SH-SY5Y (cell line): Measurements from ENCODE around the gene MORN4.

ENCODE experiments used
- GATA2 ChIP-seq: IDR thresholded peaks from 2 replicates; pipeline ENCODE4 v1.6.1; 2011; ENCODE audit warnings: mild to moderate bottlenecking, low read depth, low read length
- GATA3 ChIP-seq: IDR thresholded peaks from 2 replicates; pipeline ENCODE4 v1.6.1; 2011; ENCODE audit warnings: low read depth, mild to moderate bottlenecking, low read length, moderate library complexity

DNA sequence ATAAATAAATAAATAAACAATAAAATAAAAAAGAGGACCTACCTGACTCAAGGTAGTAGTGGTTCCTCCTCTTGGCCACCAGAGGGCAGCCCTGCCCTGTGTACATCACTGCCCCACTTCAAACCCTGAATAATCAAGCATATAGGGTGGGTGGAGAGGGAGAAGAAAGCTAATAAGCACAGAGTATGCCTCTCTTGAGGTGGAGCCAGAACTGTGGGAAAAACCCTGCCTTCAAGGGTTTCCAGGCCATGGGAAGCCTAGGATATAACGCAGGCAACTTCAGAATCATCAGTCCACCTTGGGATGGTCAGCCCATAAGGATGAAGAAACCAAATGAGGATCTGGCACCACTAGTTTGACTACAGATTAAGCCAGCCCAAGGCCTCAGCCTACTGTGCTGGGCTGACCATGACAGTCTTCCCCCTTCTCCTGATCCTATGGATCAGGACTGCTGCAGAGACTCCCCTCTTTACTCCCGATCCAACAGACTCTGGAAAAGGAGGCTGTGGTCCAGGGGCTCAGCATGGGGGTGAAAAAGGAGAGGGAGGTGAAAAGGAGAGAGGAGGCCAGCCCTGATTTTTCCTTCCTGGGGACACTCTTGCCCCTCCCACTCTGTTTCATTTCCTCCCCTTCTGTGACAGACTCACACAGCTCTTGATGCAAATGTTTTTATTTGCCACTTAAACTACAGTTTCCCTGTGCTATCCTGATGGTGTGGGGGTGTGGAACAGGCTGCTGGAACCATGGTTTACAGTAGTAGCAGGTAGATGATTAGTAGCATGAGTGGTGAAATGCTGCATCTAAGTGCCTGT lies 43.7 kb upstream of the MORN4 start:
- TF ChIP-seq GATA2 (no peak), GATA3 (no peak)
